Sigmoid colon (tissue), 4 donors: ENCODE results near the gene VCAN.

ENCODE experiments used
- EP300 ChIP-seq, 4 donors: sonication (generic); formaldehyde crosslinking; IDR thresholded peaks; one replicate each; pipeline ENCODE4 v1.6.1; 2017; ENCODE audit warnings: antibody characterized with exemption in 4 of 4
- POLR2A ChIP-seq, 2 donors: fragments of 450-650 bp; IDR thresholded peaks; one replicate each; pipeline ENCODE4 v1.6.1; 2016; ENCODE audit warnings: antibody characterized with exemption in 2 of 2, mild to moderate bottlenecking in 2 of 2, moderate library complexity in 2 of 2
- POLR2AphosphoS5 ChIP-seq, 4 donors: sonication (generic); formaldehyde crosslinking; IDR thresholded peaks; one replicate each; pipeline ENCODE4 v1.6.1; 2017; ENCODE audit warnings: antibody characterized with exemption in 4 of 4
- TF ChIP-seq, protein P1 (sequence below), 4 experiments: fragments of 450-650 bp in 3 of 4; fragments of 200-600 bp in 1 of 4; IDR thresholded peaks; one replicate each; pipeline ENCODE4 v1.5.1; 2016 to 2019; ENCODE audit warnings: antibody characterized with exemption in 4 of 4, mild to moderate bottlenecking in 3 of 4, moderate library complexity in 2 of 4

DNA sequence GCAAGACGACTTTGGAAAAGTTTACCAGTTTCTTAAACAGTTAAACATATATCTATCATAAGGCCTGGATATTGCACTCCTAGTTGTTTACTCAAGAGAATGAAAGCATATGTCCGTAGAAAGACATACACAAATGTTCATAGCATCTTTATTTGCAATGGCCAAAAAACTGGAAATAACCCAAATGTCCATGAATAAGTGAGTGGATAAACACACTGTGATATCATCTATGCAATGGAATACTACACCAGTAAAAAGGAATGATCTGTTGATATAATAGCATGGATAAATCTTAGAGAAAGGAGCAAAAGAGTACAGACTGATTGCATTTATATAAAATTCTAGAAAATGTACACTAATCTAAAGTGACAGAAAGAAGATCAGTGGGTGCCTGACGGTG is 28.0 kb upstream of the VCAN start:
- TF ChIP-seq, protein P1, sequence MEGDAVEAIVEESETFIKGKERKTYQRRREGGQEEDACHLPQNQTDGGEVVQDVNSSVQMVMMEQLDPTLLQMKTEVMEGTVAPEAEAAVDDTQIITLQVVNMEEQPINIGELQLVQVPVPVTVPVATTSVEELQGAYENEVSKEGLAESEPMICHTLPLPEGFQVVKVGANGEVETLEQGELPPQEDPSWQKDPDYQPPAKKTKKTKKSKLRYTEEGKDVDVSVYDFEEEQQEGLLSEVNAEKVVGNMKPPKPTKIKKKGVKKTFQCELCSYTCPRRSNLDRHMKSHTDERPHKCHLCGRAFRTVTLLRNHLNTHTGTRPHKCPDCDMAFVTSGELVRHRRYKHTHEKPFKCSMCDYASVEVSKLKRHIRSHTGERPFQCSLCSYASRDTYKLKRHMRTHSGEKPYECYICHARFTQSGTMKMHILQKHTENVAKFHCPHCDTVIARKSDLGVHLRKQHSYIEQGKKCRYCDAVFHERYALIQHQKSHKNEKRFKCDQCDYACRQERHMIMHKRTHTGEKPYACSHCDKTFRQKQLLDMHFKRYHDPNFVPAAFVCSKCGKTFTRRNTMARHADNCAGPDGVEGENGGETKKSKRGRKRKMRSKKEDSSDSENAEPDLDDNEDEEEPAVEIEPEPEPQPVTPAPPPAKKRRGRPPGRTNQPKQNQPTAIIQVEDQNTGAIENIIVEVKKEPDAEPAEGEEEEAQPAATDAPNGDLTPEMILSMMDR (IDR thresholded peaks at IDR 0.05) = no peak
- TF ChIP-seq POLR2A (IDR thresholded peaks at IDR 0.05) (no peak), EP300 (IDR thresholded peaks at IDR 0.05) (no peak), POLR2AphosphoS5 (IDR thresholded peaks at IDR 0.05) (no peak)
